NCI-H2107 treated with DMSO at 0.1 percent for 48 hours (cell line): Measurements from ENCODE around the gene SORBS1.

Experiments
- DNase-seq: peaks from one replicate; lab custom pipeline; 2025; ENCODE audit not compliant: unreplicated experiment; lab: John Stamatoyannopoulos, UW

The SORBS1 gene

DNA sequence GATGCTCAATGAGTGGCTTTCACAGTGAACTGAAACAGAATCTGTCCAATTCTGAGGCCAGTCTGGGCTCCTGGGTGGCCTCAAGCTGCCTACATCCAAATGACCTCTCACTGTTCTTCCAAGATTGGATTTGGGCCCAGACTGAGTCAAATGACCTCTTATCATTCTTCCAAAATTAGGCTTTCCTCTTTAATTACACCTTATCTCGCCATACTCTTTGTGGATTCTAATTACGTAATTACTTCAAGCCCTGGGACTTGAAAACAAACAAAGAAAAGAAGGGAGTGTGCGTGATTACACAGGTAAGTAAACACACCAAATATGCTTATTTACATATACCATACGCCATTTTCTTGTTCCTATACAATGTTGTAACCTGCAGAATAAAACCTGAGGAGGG is 18.8 kb downstream of the SORBS1 start:
- DNase-seq, result no peak

DNA sequence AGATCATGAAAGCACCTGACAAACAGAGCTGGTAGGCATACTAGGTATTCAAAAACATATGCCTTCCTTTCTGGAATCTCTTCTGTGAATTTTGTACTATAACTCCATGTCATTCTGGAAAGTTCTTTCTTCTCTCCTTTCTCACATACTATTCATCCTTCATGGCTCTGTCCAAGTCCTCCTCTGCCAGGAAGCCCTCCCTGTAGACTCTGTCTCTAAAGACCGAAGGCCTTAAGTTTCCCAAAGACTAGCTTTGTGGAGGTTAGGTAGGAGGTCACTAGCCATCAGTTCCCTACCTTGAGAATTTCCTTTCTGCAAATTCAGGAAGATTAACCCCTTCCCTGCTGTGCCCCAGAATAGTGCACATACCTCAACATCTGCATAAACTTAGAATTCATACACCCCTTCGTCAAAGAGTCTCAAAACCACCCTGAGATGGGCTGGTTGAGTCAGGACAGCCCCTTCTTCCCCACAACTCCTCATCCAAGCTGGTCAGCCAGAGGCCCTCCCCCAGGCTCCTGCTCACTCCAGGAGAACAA is 20.6 kb downstream of the SORBS1 start:
- DNase-seq, result no peak

DNA sequence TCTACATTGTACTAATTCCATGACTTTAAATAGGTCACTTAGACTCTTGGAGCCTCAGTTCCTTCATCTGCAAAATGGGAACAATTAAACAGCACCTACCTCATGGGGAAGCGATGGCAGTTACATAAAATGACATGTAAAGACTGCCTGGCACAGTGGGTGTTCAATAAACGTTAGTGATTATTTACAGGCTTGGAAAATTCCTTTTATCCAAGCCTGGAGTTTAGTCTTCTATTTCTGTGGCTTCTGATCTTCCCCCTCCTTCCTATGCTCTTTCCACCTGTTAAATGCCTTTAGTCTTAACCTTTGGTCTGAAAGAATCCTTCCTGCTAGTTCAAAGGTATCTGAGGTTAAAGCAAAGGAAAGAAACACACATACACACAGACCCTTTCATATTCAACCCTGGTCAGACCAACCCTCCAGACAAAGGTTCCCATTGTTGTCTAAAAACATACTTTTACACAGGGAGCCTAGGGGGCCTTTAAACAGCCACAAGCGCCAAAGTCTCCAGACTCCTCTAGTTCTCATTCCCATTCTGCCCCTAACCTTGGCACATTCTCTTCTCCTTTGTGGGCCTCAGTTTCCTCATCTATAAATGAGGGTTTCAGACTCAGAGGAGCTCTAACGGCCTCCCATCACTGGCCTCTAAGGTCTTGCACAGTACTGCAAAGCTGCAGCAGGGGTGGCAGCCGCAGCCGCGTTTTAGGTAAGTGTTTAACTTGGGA is 21.4 kb downstream of the SORBS1 start:
- DNase-seq, result no peak

DNA sequence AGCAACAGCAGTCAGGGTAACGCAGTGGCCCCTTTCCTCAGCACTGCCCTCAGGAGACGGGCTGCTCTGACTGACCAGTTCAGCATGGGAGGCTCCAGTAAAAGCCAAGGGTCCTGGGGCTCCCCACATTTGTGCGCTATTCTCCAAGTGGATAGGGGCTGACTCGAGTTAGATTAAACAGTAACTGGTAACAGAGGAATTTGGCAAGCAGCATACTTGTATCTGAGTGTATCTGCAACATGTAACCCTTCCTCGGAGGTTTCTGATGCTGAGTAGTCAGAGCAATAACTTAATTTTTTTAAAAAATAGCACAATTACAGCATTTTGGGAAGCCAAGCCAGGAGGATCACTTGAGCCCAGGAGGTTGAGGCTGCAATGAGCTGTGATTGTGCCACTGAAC is 22.8 kb downstream of the SORBS1 start:
- DNase-seq, result no peak

DNA sequence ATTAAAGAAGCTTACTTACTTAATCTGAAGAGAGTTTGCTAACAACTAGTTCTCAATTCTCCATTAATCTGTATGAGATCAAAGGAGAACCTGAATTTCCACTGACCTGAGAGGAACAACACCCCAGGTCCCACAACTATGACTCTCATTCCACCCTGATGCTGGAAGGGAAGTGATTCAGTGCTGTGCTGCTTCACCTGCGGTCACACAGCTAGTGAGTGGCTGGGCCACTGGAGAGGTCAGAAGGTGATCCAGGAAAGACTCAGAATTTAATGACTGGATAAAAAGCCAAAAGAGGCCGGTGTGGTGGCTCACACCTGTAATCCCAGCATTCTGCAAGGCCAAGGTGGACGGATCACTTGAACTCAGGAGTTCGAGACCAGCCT is 23.6 kb downstream of the SORBS1 start:
- no peak for DNase-seq

DNA sequence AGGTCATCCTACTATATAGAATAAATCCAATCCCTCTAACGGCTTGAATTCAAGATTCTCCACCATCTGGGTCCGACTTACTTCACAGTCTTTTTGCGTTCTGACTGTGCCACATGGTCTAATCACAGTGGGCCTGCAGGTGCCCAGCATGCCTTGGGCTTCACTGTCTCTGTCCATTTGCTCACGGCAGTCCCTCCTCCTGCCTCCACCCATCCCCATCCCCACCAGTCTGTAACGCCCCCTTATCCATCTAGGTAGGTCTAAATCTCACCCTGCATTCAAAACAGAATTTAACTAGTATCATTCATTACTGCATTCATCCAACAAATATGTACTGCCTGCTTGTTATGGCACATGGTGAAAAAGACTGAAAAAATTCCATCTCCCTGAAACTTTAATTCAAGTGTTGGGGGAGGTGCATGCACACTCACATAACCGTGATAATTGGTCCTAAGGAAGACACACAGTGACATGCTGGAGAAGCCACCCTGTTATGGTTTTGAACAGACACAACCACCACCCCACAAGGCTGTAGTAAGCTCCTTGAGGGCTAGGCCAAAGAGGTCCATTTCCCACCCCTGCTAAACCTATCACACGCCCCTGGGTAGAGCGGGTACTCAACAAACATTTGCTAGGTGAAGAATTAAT is 24.2 kb downstream of the SORBS1 start:
- no peak for DNase-seq

DNA sequence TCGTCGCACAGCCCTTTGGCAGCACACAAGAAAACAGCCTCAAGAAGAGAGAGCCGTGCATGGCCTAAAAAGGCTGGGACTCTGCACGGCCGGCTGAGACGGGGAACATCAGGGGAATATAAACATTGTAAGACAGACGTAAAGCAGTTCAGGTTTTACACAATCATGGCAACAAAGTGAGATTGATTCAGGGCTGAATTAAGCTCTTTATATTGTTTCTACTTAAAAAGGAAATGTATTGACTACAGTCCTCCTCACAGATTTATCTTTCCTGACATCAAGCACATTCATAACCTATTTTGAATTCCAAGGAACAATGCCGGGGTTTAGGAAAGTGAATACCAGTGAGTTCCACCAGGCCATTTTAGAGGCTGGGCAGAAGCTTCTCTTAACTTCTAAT is 25.2 kb downstream of the SORBS1 start:
- no peak for DNase-seq

DNA sequence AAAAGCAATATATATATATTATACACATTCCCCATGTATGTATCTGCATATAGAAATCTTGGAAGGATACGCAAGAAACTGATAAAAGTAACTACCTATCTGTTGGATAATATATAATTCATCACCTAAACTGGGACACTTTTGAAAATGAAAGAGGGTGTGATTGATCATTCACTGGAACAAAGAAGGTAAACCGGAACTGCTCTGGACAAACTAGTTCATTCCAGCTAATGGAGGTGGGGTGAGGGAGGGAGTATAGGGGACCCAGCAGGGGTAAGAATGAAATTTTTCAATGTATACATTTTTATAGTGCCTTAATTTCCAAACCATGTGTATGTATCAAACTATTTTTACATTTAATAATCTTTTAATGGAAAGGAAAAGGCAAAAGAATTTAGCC is 25.6 kb downstream of the SORBS1 start:
- no peak for DNase-seq

DNA sequence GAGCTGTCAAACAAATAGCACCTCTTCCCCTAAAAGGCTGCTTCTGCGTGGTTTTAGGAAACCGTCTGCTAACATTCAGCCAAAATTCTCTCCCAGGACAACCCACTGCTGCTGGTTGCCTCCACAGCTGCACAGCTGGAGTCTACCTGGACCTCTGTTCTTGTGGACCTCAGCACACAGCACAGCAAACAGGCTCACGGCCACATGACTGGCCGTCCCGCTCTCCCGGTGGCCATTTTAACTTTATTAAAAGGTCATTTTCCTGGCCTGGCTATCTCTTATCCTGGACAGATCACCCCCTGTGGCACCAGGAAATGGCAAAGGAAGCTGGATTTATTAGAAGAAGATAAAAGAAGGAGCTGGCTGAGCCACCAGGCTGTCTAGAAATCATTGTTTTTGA is 27.6 kb downstream of the SORBS1 start:
- DNase-seq, result no peak

DNA sequence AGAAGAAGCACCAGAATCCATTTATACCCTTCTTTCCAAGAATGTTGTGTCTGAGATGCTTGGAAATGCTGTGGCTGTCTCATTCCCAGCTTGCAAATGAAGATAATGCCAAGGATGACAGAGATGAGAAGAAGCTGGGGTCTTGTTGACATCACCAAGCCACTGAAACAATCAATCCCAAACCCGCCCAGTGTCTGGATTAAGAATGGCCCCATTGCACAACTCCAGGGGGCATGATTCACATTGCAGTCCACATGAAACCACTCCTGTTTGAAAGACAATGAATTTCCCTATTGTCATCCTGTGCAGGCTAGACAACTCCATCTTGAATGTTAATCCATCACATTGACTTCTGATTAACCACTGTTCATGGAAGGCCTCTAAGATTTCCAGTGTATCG is 28.6 kb downstream of the SORBS1 start:
- DNase-seq, result no peak

DNA sequence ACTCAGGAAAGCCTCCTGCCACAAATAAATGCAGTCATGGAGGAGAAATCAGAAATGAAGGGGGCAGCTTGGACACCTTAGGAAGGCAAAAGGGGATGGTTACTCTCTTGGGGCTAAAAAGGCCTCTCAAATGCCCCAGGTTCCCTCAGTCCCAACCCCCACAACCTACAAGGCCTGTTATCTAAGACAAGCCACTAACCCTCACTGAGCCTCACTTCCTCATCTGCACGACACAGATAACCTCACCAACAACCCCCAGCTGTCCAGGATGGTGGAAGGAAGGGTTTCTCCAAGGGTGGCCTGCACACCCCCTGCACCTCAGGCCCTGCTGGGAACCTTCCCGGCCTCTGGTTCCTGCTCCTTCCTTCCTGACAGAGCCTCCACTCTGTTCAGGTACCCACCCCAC is 29.2 kb downstream of the SORBS1 start:
- no peak for DNase-seq

DNA sequence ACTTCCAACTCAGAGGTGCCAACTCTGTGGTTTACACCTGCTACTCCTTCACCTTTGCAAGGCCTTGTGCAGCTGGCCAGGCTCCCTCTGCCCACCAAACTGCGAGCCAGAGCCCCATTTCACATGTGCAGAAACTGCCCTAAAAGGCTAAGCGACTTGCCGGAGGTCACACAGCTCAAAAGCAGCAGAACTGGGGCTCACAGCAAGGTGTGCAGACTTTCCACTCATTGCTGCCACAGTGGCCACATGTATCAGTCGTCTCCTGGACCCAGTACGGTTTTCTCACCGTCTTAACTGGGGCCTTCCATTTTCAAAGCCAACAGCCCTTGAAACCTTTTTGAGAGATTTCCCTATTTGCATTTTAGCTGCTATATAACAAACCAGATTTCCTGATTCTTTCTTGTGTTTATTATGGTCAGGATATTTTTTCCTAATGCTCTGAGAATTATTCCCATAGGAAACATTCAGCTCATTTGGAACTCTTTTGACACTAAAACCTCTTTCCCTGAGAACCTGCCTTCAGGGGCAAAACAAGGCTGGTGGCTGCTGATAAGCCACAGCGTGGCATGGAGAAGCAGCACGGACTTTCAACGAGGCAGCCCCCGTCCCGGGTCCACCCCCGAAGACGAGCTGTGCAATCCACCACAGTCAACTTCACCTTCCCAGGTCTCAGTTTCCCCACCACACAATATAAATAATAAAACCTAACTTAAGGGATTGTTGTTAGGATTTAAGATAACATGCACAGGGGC is 29.9 kb downstream of the SORBS1 start:
- no peak for DNase-seq

DNA sequence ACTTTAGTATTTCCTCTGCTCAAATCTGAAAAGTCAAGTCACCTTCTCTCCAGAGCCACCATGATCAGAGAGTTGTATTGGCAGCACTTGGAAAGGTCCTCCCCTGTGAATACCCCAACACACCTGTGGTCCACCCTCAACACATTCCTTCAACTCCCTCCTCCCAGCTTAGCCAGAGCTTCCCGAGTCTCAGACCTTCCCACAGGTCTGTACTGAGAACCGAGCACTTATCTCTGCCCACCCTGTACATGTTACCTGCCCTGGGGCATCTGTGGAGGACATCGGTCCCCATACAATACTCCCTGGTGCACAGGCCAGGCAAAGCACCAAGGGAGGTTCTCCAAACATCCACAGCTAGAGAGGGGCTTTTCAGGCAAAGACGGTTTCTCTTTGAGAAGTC is 30.6 kb downstream of the SORBS1 start:
- DNase-seq, result no peak

DNA sequence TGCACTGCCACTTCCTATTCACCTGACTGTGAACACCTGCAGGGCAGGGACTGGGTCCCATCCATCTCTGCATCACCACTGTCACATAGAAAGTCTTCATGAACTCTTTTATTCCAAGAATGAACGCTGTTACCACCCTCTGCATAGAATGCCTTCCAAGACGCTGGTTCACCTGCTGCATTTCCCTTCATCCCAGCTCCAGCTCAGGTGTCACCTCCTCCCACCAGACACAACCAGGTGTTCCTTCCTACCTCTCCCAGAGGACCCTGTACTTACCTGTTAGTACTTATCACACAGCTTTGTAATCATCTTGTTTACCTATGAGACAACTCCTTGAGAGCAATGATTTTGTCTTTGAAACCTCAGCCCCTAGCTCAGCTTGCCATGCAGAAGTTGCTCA is 31.1 kb downstream of the SORBS1 start:
- no peak for DNase-seq

DNA sequence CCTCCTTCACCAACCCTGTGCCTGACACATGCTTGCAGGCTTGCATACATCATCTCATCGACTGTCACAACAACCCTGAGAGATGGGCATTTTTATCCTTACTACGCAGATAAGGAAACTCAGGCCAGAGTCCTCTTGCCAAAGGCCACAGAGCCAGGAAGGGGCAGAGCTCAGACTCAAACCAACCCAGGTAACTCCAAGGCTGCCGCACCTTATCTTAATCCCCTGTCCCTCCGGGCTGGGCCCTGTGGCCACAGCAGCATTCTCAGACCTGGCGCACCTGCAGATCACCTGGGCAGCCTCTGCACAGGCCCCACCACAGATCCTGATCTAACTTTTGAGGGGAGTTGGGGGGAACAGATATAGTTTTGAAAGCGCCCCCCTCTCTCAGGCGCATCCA is 35.1 kb downstream of the SORBS1 start:
- no peak for DNase-seq

DNA sequence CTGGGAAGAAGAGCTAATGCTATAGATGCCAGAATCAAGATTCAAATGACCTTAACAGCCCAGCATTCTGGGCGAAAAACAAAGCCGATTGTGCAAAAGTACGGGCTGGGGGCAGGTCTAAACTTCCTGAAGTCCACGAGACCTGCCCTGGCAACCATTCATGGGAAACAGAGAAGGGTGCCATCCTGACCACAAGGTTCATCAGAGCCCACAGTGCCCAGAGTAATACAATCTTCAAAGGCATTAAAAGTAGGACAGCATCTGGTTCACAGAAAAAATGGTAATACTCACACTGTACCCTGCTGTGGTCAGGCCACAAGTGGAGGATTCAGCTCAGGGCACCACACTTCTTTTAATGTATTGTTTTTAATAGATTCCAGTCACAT is 36.1 kb downstream of the SORBS1 start:
- no peak for DNase-seq

DNA sequence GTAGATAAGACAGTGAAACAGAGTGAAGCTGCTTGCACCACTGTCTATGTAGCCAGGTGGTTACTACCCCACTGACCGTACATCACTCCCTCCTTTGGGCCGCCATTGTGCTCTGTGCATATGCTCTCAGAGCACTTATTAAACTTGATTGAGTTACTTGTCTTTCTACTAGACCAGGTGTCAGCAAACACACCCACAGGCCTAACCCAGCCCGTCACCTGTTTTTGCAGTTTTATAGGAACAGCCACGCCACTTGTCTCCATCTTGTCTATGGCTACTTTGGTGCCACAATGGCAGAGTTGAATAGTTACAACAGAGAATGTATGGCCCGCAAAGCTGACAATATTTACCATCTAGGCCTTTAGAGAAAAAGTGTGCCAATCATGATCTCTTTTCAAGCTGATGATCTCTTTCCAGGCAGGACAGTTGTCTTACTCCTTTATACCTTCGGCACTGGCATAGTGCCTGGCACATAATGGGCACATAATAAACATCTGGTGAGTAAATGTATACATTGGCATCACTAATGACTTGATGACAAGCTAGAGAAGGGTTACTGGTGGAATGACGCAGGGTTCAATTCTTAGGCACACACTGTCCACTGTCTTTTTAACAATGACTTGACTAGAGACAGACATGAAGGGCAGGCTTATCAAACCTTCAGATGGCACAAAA is 36.7 kb downstream of the SORBS1 start:
- DNase-seq, result no peak

DNA sequence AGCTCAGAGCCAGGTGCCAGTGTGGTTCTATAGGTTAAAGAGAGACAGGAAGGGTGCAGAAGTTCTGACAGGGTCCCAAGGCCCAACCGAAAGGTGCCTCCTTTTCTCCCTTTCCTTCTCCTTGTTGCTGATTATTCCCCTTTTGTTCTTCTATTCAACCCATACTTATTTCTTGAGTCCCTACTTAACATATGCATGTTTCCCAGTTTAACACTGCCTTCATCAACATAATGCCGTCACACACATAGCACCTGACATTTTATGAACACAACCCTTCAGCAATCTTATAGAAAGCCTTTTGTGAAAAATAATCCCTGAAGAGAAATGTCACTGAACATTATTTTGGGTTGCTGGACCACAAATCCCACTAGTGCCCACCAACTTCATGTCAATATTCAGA is 39.1 kb downstream of the SORBS1 start:
- no peak for DNase-seq

DNA sequence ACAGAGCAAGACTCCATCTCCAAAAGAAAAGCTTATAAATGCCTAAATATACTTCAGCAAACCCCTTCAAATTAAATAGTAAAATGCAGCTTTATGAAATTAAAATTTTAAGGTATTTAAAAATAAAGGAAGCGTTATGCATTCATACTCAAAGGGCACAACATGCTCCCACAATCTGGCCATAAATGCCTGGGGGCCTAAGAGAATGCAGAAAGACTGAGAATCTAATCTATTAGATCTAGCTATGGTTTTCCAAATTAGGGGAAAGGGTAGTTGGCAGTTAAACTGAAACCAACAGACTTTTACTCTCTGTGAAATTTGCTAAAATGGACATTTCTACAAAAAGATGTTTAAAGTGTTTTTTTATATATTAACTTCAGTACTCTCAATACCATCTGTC is 40.6 kb downstream of the SORBS1 start:
- no peak for DNase-seq

DNA sequence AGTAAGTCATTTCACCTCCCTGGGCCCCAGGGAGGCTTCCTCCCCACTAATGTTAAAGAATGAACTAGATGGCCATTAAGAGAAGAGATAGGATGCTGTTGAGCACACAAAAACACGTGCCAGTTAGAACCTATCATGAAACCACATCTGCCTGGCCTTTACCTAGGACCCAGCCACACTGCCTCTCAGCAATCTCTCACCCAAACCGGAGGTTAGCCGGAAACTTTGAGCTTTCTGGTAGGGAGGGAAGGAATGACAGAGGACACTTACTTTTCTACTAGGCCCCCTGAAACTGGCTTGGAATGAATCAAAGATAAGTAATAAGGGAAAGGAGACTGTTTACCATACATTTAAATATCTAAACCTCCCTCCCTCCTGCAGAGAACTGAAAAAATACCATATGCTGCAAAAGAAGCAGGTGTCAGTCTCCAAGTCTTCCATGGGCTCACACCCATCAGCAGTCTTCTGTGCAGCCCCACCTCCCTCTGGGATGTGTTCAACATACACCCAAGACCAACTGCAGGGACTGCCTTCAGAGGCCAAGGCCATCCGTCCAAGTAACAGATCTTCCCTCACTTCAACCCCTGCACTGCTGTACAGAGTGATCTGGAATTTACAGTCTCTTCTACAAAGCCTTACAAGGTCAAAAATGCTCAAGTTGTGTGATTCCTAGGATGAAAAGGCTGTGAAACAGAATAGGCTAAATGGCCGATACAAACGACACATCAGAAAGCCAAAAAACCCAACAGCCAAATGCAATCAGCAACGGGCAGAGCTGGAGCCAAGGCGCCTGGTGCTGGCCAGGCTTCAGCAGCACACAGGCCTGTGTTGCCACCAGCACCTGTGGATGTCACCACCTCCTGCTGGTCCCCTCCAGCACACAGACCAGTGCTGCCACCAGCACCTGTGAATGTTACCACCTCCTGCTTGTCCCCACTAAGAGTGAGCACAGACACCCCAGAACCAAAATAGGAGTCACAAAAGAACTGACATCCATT is 42.4 kb downstream of the SORBS1 start:
- DNase-seq, result no peak
